ENCODE results near the gene IL22RA1.

- TF ChIP-seq CEBPB (IDR thresholded peaks at IDR 0.05) (no peak), POLR2A (IDR thresholded peaks at IDR 0.05; ENCODE audit: low read length) (no peak), CTCF (IDR thresholded peaks at IDR 0.05) (no peak), EP300 (IDR thresholded peaks at IDR 0.05) (no peak), MYC (IDR thresholded peaks at IDR 0.05; ENCODE audit: borderline replicate concordance, low read length) (no peak), ZSCAN20 (CRISPR knock-in tag; IDR thresholded peaks at IDR 0.05) (no peak), ZNF302 (CRISPR knock-in tag; IDR thresholded peaks at IDR 0.05) (no peak), CHD2 (IDR thresholded peaks at IDR 0.05; ENCODE audit: low read length, partially characterized antibody) (no peak)
These were observed 53.8 kb downstream of the IL22RA1 start for GRCh38 chr1:24089027-24089742.

Measured in A549 (cell line).